SU-DHL-6 (cell line): ENCODE results near the gene NLRP1.

Experiments used
- EZH2phosphoT487 ChIP-seq: fragments of 200-600 bp; sonication (generic), shearing (Covaris generic); conservative IDR thresholded peaks from 2 replicates; pipeline ENCODE4 v1.6.1; 2018; ENCODE audit warnings: mild to moderate bottlenecking, antibody characterized with exemption, low read length, moderate library complexity, mixed read lengths
- TF ChIP-seq, protein P1 (sequence below): fragments of 200-600 bp; sonication (generic); IDR thresholded peaks from one replicate; pipeline ENCODE4 v1.5.1; 2017; ENCODE audit warnings: antibody characterized with exemption, mild to moderate bottlenecking, low read length, moderate library complexity; ENCODE audit not compliant: insufficient read depth, poor library complexity, severe bottlenecking

DNA sequence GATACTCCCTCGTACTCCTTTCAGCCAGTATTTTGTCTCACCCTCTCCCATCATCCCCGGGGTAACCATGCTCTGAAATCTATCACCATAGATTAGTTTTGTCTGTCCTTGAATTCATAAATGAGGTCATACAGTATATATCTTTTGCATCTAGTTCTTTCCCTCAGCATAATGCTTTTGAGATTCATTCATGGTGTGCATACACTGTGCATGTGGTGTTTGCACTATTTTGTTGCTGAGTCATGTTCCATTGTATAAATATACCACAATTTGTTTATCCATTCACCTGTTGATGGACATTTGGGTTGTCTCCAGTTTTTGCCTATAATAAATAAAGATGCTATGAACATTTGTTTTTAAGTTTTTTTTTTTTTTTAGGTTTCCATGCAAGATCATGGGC is 34.2 kb upstream of the NLRP1 start:
- TF ChIP-seq, protein P1, sequence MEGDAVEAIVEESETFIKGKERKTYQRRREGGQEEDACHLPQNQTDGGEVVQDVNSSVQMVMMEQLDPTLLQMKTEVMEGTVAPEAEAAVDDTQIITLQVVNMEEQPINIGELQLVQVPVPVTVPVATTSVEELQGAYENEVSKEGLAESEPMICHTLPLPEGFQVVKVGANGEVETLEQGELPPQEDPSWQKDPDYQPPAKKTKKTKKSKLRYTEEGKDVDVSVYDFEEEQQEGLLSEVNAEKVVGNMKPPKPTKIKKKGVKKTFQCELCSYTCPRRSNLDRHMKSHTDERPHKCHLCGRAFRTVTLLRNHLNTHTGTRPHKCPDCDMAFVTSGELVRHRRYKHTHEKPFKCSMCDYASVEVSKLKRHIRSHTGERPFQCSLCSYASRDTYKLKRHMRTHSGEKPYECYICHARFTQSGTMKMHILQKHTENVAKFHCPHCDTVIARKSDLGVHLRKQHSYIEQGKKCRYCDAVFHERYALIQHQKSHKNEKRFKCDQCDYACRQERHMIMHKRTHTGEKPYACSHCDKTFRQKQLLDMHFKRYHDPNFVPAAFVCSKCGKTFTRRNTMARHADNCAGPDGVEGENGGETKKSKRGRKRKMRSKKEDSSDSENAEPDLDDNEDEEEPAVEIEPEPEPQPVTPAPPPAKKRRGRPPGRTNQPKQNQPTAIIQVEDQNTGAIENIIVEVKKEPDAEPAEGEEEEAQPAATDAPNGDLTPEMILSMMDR, result no peak
- no peak for TF ChIP-seq EZH2phosphoT487
